COR-L47 (cell line): ENCODE results near the gene ZNF20.
"Not testable (repeated sequence)": the region's sequence is repeated elsewhere in the genome, so short reads cannot be mapped to it uniquely, and the experiment has no call there.

Experiments used
- DNase-seq: peaks from one replicate; lab custom pipeline; 2025; lab: John Stamatoyannopoulos, UW

The ZNF20 gene

GRCh38 chr19:12112701-12113100, 27.4 kb downstream of the ZNF20 start:
- no peak for DNase-seq

GRCh38 chr19:12111943-12112637, 28.1 kb downstream of the ZNF20 start:
- DNase-seq: no peak

- no peak for DNase-seq
Observed at GRCh38 chr19:12111176-12111575, 29.0 kb downstream of the ZNF20 start.

- DNase-seq: not testable (repeated sequence)
Observed at GRCh38 chr19:12103909-12104308, 36.2 kb downstream of the ZNF20 start.

GRCh38 chr19:12098040-12098439, 42.1 kb downstream of the ZNF20 start:
- DNase-seq: no peak

- no peak for DNase-seq
Observed at GRCh38 chr19:12095111-12095790, 44.9 kb downstream of the ZNF20 start.

- DNase-seq: no peak
Observed at GRCh38 chr19:12093777-12094176, 46.4 kb downstream of the ZNF20 start.

GRCh38 chr19:12092956-12093355, 47.2 kb downstream of the ZNF20 start:
- DNase-seq: no peak

- DNase-seq: no peak
Observed at GRCh38 chr19:12092065-12092867, 47.9 kb downstream of the ZNF20 start.

GRCh38 chr19:12090807-12091206, 49.3 kb downstream of the ZNF20 start:
- DNase-seq: peak; percentile 15

- no peak for DNase-seq
Observed at GRCh38 chr19:12085074-12085818, 54.9 kb downstream of the ZNF20 start.

- not testable (repeated sequence) for DNase-seq
Observed at GRCh38 chr19:12083336-12083735, 56.8 kb downstream of the ZNF20 start.
